ENCODE data around the gene REV1.
A peak's percentile ranks its signal among the peaks of the same experiment; 100 is the strongest.

REV1 gene

GRCh38 chr2:99398303-99398702 is 91.5 kb downstream of the REV1 start:
- no peak for TF ChIP-seq CTCF (IDR thresholded peaks at IDR 0.05; ENCODE audit: insufficient read depth, low read length)
- TF ChIP-seq SPI1 (IDR thresholded peaks at IDR 0.05; ENCODE audit: borderline replicate concordance, low read depth), result no peak
- no peak for TF ChIP-seq GABPA (IDR thresholded peaks at IDR 0.05; ENCODE audit: low read depth)
- TF ChIP-seq REST (IDR thresholded peaks at IDR 0.05; ENCODE audit: insufficient replicate concordance, low read depth), result no peak
- TF ChIP-seq POLR2AphosphoS5 (IDR thresholded peaks at IDR 0.05; ENCODE audit: low read depth), result 0 out of 2 replicates have a peak, but pooled peaks have one; percentile 1
- Histone ChIP-seq H3K27me3 (ENCODE audit: insufficient read depth, poor library complexity, severe bottlenecking) (no peaks in the 10 kb centered on the region), H3K4me3 (replicated peaks; ENCODE audit: insufficient read depth, low read length) (no peak overlapping the region), H3K27ac (replicated peaks) (no peak overlapping the region)
- DNase-seq (ENCODE audit: low read depth in 1 of 2, low spot score in 1 of 2), result no peak

GRCh38 chr2:99397266-99397920 is 92.4 kb downstream of the REV1 start:
- Histone ChIP-seq H3K27me3 (ENCODE audit: insufficient read depth, poor library complexity, severe bottlenecking) (no peaks in the 10 kb centered on the region), H3K27ac (replicated peaks) (no peak overlapping the region), H3K4me3 (replicated peaks; ENCODE audit: insufficient read depth, low read length) (no peak overlapping the region)
- TF ChIP-seq POLR2AphosphoS5 (IDR thresholded peaks at IDR 0.05; ENCODE audit: low read depth) (no peak; the same call in 1 of the 2 replicates), GABPA (IDR thresholded peaks at IDR 0.05; ENCODE audit: low read depth) (no peak), SPI1 (IDR thresholded peaks at IDR 0.05; ENCODE audit: borderline replicate concordance, low read depth) (no peak), CTCF (IDR thresholded peaks at IDR 0.05; ENCODE audit: insufficient read depth, low read length) (no peak), REST (IDR thresholded peaks at IDR 0.05; ENCODE audit: insufficient replicate concordance, low read depth) (no peak)
- DNase-seq (ENCODE audit: low read depth in 1 of 2, low spot score in 1 of 2), result no peak

- no peak for DNase-seq (ENCODE audit: low read depth in 1 of 2, low spot score in 1 of 2)
- H3K27ac ChIP-seq (replicated peaks), result no peak overlapping the region
- TF ChIP-seq CTCF (IDR thresholded peaks at IDR 0.05; ENCODE audit: insufficient read depth, low read length) (no peak), POLR2AphosphoS5 (IDR thresholded peaks at IDR 0.05; ENCODE audit: low read depth) (peak; percentile 18; the same call in 1 of the 2 replicates)
- no peaks in the 10 kb centered on the region for H3K27me3 ChIP-seq (ENCODE audit: insufficient read depth, poor library complexity, severe bottlenecking)
- H3K4me3 ChIP-seq (replicated peaks; ENCODE audit: insufficient read depth, low read length), result no peak overlapping the region
These were observed 94.2 kb downstream of the REV1 start for GRCh38 chr2:99395589-99396130.

Measured in HL-60 (cell line).